Omental fat pad (tissue), 4 donors: ENCODE measurements around the gene AP2M1. TPM values are rescaled to one million over a fixed set of nuclear protein-coding genes. Genes with fewer than 3 reads are reported as not detected.

Experiments
- ATAC-seq: fragments of 150-250 bp; one replicate; pipeline ENCODE4 v1.9.1; 2016; ENCODE audit warnings: mild to moderate bottlenecking, moderate library complexity; ENCODE audit not compliant: low FRiP score
- DNase-seq: peaks from one replicate; pipeline ENCODE4 v3.0.0-alpha.2; 2019; ENCODE audit warnings: low spot score
- CTCF ChIP-seq, 3 donors: fragments of 450-650 bp; IDR thresholded peaks; one replicate each; pipeline ENCODE4 v1.5.1; 2016 to 2017; ENCODE audit warnings: antibody characterized with exemption in 3 of 3, mild to moderate bottlenecking in 3 of 3, moderate library complexity in 2 of 3
- total RNA-seq, 4 donors: library from RNA; depleted of rRNA; stranded (reverse); fragments of >200 nt; gene quantifications; one replicate each; pipeline ENCODE4 v1.1.0, GENCODE V29; 2016

AP2M1 gene
- total RNA-seq, 4 donors from 2014 or later: 240 to 284 (median 246) TPM

- DNase-seq (no peak), ATAC-seq (peak; percentile 88)
- no peak for TF ChIP-seq CTCF (IDR thresholded peaks at IDR 0.05)
Observed at GRCh38 chr3:184135149-184135910, 39.3 kb upstream of the AP2M1 start, which contains the start of gene EIF2B5. TSS of gene EIF2B5 (plus strand) at chr3:184135358. CDS start at chr3:184135386, 28 bp downstream.

DNA sequence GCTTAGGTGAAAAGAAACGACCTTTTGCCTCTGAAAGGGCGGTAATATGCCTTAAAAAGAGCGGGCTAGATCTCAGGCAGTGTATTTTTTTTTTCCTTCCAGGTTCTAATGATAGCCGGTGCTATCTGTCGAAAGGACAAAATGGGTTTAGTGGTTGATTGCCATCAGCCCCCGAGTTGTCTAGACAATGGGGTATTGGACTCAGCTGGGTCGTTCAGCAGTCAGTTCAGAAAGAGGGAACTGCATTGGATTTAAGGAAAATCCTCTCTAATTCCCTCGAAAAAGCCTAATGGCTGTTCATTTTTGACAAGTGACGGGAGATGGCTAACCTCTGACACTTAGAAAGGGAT is 38.8 kb upstream of the AP2M1 start:
- ATAC-seq (no peak), DNase-seq (no peak)
- TF ChIP-seq CTCF (IDR thresholded peaks at IDR 0.05): no peak

- ATAC-seq (no peak), DNase-seq (no peak)
- no peak for TF ChIP-seq CTCF (IDR thresholded peaks at IDR 0.05)
Observed at GRCh38 chr3:184140436-184140835, 34.2 kb upstream of the AP2M1 start.

- no peak for TF ChIP-seq CTCF (IDR thresholded peaks at IDR 0.05)
- ATAC-seq (no peak), DNase-seq (no peak)
Observed at GRCh38 chr3:184142199-184142598, 32.5 kb upstream of the AP2M1 start.

- ATAC-seq: no peak
- DNase-seq: no peak
- no peak for TF ChIP-seq CTCF (IDR thresholded peaks at IDR 0.05)
Observed at GRCh38 chr3:184143327-184143726, 31.3 kb upstream of the AP2M1 start.

DNA sequence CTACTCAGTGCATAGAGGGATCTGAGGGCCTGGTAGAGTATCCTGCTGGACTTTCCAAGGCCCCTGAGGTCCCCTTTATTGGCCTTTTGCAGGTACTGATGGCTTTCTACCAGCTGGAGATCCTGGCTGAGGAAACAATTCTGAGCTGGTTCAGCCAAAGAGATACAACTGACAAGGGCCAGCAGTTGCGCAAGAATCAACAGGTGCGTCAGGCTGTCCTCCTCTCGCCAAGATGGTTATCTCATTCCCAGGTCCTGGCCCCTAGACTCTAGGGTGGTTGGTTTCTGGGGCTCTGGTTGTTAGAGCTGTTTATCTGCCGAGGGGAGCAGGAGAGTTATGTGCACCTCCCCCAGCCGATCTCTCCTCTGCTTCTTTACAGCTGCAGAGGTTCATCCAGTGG is 30.1 kb upstream of the AP2M1 start:
- ATAC-seq (no peak), DNase-seq (no peak)
- TF ChIP-seq CTCF (IDR thresholded peaks at IDR 0.05): no peak

DNA sequence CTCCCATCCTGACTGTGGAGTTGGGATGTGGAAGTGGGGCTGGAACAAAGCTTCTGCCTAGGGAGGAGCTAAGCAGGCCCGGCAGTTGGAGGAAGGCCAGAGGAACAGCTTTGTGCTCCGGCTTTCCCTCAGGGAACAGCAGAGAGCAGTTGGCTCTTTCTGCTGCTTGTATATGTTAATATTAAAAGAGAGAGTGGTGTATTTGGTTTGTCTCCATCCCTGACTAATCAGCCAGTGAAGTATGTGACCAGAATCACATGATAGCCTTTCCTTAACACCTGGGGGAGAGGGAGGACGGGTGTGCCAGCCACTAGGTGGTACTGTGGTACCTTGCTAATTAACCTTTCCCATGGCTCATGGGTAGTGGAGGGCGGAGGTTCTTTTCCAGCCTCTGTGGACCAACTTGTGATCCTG is 29.5 kb upstream of the AP2M1 start:
- ATAC-seq (peak; percentile 87), DNase-seq (no peak)

More for the DNA sequence above, 29.5 kb upstream of the AP2M1 start:
- TF ChIP-seq CTCF (IDR thresholded peaks at IDR 0.05): no peak
